ENCODE data around the gene ALG2. TPM values are rescaled to one million over a fixed set of nuclear protein-coding genes. Genes with fewer than 3 reads are reported as not detected.

ALG2 gene
- total RNA-seq, 1 experiment from 2014 or later = 30.1 TPM

GRCh38 chr9:99169982-99170761, 51.6 kb downstream of the ALG2 start:
- Histone ChIP-seq H3K27me3 (replicated peaks; ENCODE audit: insufficient read depth, low read depth, low read length, poor library complexity) (no peaks in the 10 kb centered on the region), H3K4me3 (ENCODE audit: low read depth, low read length, poor library complexity, severe bottlenecking) (no peak overlapping the region), H3K4me1 (ENCODE audit: insufficient read depth, low read length, poor library complexity, severe bottlenecking) (no peaks in the 10 kb centered on the region), H3K36me3 (ENCODE audit: insufficient read depth, low read length, poor library complexity, severe bottlenecking) (no peaks in the 10 kb centered on the region), H3K9me3 (ENCODE audit: low read depth, low read length, poor library complexity, severe bottlenecking) (no peaks in the 10 kb centered on the region), H3K27ac (ENCODE audit: low read depth, low read length, poor library complexity, severe bottlenecking) (no peak overlapping the region)
- no peak for DNase-seq (ENCODE audit: low spot score)
- ChIA-PET POLR2A (ENCODE audit: low non-redundant PET) (interaction anchor here (0.7 kb wide), 1 partner anchor 33 kb away, joined by 3 read pairs; no protein-coding TSS in a partner anchor), CTCF (interaction anchor here (0.6 kb wide), 1 partner anchor 14 kb away, joined by 3 read pairs; no protein-coding TSS in a partner anchor)
- BruUV-seq (replicated peaks) = no TSS peak
- TF ChIP-seq EZH2 (IDR thresholded peaks at IDR 0.05; ENCODE audit: borderline replicate concordance, low read depth, low read length, poor library complexity, severe bottlenecking) = no peak
- TF ChIP-seq, protein P1, sequence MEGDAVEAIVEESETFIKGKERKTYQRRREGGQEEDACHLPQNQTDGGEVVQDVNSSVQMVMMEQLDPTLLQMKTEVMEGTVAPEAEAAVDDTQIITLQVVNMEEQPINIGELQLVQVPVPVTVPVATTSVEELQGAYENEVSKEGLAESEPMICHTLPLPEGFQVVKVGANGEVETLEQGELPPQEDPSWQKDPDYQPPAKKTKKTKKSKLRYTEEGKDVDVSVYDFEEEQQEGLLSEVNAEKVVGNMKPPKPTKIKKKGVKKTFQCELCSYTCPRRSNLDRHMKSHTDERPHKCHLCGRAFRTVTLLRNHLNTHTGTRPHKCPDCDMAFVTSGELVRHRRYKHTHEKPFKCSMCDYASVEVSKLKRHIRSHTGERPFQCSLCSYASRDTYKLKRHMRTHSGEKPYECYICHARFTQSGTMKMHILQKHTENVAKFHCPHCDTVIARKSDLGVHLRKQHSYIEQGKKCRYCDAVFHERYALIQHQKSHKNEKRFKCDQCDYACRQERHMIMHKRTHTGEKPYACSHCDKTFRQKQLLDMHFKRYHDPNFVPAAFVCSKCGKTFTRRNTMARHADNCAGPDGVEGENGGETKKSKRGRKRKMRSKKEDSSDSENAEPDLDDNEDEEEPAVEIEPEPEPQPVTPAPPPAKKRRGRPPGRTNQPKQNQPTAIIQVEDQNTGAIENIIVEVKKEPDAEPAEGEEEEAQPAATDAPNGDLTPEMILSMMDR (conservative IDR thresholded peaks at IDR 0.05; ENCODE audit: low read depth, low read length) = no peak
- intact Hi-C loops (cut with micrococcal nuclease; ENCODE audit: unreplicated experiment) = loop anchor here (10.0 kb wide), 1 partner anchor 55 kb away; the partner anchor contains the start of genes ALG2 and SEC61B

DNA sequence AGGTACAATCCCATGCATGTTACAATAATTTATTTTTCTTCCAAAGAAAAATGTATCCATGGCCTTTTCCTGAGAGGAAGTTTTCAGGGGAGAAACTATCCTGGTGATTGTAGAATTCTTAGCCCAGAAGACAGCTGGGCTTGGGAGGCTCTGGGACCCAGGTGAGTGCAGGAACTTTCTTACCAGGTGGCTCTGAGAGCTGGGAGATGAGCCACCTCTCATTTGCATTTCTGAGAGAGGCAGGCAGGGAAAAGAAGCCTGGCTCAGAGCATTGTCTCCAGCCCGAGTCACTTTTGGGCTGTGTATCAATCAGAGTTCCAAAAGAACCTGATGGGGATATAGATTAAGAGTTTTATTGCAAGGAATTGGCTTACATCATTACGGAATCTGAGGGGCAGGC, 52.7 kb downstream of the ALG2 start:
- POLR2A ChIA-PET (ENCODE audit: low non-redundant PET) = no interaction called here
- Histone ChIP-seq H3K4me1 (ENCODE audit: insufficient read depth, low read length, poor library complexity, severe bottlenecking) (no peaks in the 10 kb centered on the region), H3K27me3 (replicated peaks; ENCODE audit: insufficient read depth, low read depth, low read length, poor library complexity) (no peaks in the 10 kb centered on the region), H3K4me3 (ENCODE audit: low read depth, low read length, poor library complexity, severe bottlenecking) (no peak overlapping the region), H3K36me3 (ENCODE audit: insufficient read depth, low read length, poor library complexity, severe bottlenecking) (no peaks in the 10 kb centered on the region), H3K9me3 (ENCODE audit: low read depth, low read length, poor library complexity, severe bottlenecking) (no peaks in the 10 kb centered on the region), H3K27ac (ENCODE audit: low read depth, low read length, poor library complexity, severe bottlenecking) (no peak overlapping the region)
- TF ChIP-seq, protein P1 (conservative IDR thresholded peaks at IDR 0.05; ENCODE audit: low read depth, low read length) = no peak
- no peak for TF ChIP-seq EZH2 (IDR thresholded peaks at IDR 0.05; ENCODE audit: borderline replicate concordance, low read depth, low read length, poor library complexity, severe bottlenecking)
- no TSS peak for BruUV-seq (replicated peaks)
- intact Hi-C loops (cut with micrococcal nuclease; ENCODE audit: unreplicated experiment) = loop anchor here (10.0 kb wide), 1 partner anchor 56 kb away; the partner anchor contains the start of genes ALG2 and SEC61B
- CTCF ChIA-PET = no interaction called here
- no peak for DNase-seq (ENCODE audit: low spot score)

DNA sequence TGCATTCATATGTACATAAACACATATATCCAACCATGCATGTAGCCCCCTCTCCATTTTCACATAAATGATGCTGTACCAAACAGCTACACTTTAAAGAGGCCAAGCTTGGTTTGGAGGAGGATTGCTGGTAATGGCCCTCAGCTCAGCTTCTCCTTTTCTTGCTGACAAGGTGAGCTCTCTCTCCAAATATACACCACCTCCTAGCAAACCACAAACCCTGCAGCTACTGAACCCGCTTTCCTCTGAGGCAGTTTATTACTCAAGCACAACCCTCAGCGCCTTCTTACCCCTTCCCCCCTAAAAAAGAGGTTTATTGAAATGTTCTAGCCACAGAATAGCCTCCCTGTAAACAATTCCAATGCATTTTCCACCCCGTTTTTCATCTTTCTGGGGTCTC, 54.0 kb downstream of the ALG2 start:
- POLR2A ChIA-PET (ENCODE audit: low non-redundant PET) = no interaction called here

More for the DNA sequence above, 54.0 kb downstream of the ALG2 start:
- Histone ChIP-seq H3K27me3 (replicated peaks; ENCODE audit: insufficient read depth, low read depth, low read length, poor library complexity) (no peaks in the 10 kb centered on the region), H3K36me3 (ENCODE audit: insufficient read depth, low read length, poor library complexity, severe bottlenecking) (no peaks in the 10 kb centered on the region), H3K9me3 (ENCODE audit: low read depth, low read length, poor library complexity, severe bottlenecking) (no peaks in the 10 kb centered on the region), H3K4me3 (ENCODE audit: low read depth, low read length, poor library complexity, severe bottlenecking) (no peak overlapping the region), H3K27ac (ENCODE audit: low read depth, low read length, poor library complexity, severe bottlenecking) (no peak overlapping the region), H3K4me1 (ENCODE audit: insufficient read depth, low read length, poor library complexity, severe bottlenecking) (no peaks in the 10 kb centered on the region)
- no peak for TF ChIP-seq EZH2 (IDR thresholded peaks at IDR 0.05; ENCODE audit: borderline replicate concordance, low read depth, low read length, poor library complexity, severe bottlenecking)
- TF ChIP-seq, protein P1 (conservative IDR thresholded peaks at IDR 0.05; ENCODE audit: low read depth, low read length) = no peak
- intact Hi-C loops (cut with micrococcal nuclease; ENCODE audit: unreplicated experiment) = loop anchor here (10.0 kb wide), 1 partner anchor 57 kb away; the partner anchor contains the start of genes ALG2 and SEC61B
- CTCF ChIA-PET = no interaction called here
- DNase-seq (ENCODE audit: low spot score) = no peak
- no TSS peak for BruUV-seq (replicated peaks)
